Activated CD4-positive, alpha-beta T cell treated with anti-CD3 and anti-CD28 coated beads, Interleukin-2, amount 10 ng/mL, durations not matched to agents 7 days and 5 days (primary cell): Measurements from ENCODE around the gene GTF3A. TPM values are rescaled to one million over a fixed set of nuclear protein-coding genes. Genes with fewer than 3 reads are reported as not detected.

ENCODE experiments used
- total RNA-seq, 2 experiments: library from RNA; stranded (reverse); gene quantifications; one replicate each; pipeline ENCODE4 v1.2.3, GENCODE V29; 2021

The GTF3A gene
- total RNA-seq, 2 experiments from 2014 or later, result 173 to 189 TPM

Other genes starting within 250 kb of the GTF3A start
- gene RPL21, start 173.1 kb upstream of the GTF3A start, total RNA-seq, result 100 to 1,000 TPM; 713 to 959 TPM
- gene RASL11A, start 153.8 kb upstream of the GTF3A start, total RNA-seq, result under 1 TPM; 0.69 to 0.92 TPM
- gene MTIF3, start 25.9 kb downstream of the GTF3A start, total RNA-seq, result 10 to 100 TPM; 45.7 to 67.6 TPM
- 1 to 10 TPM; 7.6 to 9.5 TPM for gene LNX2, start 195.9 kb downstream of the GTF3A start, total RNA-seq
- 100 to 1,000 TPM; 142 to 169 TPM for gene POLR1D, start 197.3 kb downstream of the GTF3A start, total RNA-seq